HG02970 (cell line): ENCODE measurements around the gene PCBP2.

Source experiments
- ATAC-seq: cut with Tn5 transposase; IDR thresholded peaks from one replicate; pipeline ENCODE4 v1.9.1; 2021; ENCODE audit warnings: mild to moderate bottlenecking, moderate library complexity, moderate number of reproducible peaks; ENCODE audit not compliant: unreplicated experiment, low FRiP score

PCBP2 gene

DNA sequence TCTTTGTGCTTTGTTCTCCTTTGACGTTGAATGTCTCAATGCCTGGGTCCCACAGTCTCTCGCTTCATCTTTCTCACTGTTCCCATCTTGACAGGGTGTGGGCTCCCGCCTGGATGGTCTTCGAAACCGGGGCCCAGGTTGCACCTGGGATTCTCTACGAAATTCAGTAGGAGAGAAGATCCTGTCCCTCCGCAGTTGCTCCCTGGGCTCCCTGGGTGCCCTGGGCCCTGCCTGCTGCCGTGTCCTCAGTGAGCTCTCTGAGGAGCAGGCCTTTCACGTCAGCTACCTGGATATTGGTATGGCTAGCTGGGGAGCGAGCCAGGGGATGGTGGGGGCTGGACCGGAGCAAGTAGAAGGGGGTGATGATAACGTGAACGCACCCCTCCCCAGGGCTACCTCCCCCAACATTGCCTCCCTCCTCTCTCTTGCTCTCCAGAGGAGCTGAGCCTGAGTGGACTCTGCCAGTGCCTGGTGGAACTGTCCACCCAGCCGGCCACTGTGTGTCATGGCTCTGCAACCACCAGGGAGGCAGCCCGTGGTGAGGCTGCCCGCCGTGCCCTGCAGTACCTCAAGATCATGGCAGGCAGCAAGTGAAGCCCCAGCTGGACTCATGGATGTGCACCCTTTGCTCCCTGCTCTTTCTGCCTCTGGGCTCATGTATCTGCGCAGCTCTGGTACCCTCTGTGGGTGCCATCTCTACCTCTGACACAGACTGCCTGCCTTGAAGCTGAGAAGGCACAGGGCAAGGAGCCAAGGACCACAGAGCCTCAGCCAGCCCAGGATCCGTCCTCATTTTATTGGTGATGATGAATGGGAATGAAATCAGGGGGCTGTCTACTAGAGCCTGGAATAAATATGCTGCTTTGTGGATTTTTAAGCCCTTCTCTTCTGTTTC is 53.9 kb downstream of the PCBP2 start:
- ATAC-seq: no peak

DNA sequence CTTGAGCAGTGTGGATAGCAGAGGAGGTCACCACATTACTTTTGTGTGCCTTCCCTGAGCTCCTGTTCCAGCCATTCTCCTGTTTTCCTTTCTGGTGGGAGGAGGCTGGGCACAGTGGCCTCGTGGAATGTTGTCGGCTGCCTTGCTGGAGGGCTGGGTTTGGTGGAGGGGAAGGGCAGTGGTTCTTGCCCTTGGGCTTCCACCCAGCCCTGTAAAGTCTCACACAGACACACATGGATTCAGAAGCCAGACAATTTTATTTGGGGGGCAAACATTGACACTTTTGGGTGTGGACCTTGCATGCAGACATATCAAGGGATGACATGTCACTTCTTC is 54.5 kb downstream of the PCBP2 start:
- no peak for ATAC-seq

GRCh38 chr12:53506881-53507602 is 55.1 kb downstream of the PCBP2 start, which contains the start of gene NPFF:
TSS of gene NPFF (minus strand) at chr12:53507484. CDS start at chr12:53507474, 10 bp downstream.
- ATAC-seq: no peak

- no peak for ATAC-seq
Observed at GRCh38 chr12:53507603-53507885, 55.6 kb downstream of the PCBP2 start.

GRCh38 chr12:53508534-53509170 is 56.8 kb downstream of the PCBP2 start:
- ATAC-seq: no peak

GRCh38 chr12:53510181-53510812 is 58.4 kb downstream of the PCBP2 start:
- no peak for ATAC-seq

GRCh38 chr12:53513712-53514410 is 62.0 kb downstream of the PCBP2 start:
- ATAC-seq: no peak

DNA sequence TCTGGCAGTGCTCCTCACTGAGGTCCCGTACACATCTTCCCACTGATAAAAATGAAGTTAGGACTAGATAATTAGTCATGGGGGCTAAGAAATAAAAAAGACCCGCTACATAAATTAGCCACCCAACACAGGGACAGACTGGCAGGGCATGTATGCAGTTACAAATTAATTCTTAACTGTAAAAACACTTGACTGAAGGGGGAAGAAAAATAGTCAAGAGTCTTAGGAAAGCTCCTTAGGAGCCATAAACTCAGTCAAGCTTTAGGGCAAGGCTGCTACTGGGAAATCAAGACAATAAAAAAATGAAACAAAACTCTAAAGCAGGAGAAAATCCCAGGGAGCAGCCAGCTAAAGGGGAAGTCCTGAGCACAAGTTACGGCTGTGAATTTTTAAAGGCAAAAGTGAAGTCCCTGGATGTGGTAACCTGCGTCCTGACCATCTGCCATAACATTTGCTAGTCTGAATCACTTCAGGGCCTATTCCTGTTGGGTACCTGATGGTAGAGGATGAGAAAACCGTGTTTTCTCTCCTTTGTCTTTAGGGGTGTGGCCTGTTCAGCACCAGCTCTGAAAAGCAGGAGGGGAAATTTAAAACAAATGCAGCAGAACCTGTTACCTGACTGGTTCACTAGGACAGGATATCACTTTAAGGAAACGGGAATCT is 62.9 kb downstream of the PCBP2 start:
- ATAC-seq: no peak

DNA sequence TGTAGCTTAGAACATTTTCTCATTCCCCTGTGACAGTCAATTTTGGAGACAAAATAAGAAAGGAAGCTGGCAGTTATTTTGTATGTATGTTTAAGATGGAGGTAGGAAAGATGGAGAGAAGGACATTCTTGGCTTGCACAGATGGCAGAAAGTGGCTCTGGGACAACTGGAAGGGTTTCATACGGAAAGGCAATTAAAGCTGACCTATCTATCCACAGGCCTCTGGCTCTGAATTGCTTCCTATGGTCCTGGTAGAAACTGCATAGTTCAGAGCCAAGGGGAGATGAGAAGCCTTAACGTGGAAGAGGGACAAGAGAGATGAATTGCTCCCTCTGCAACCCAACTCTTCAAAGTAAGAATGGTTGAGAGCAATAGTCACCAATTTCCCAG is 63.4 kb downstream of the PCBP2 start:
- ATAC-seq: no peak

- no peak for ATAC-seq
Observed at GRCh38 chr12:53516758-53517455, 65.0 kb downstream of the PCBP2 start.

DNA sequence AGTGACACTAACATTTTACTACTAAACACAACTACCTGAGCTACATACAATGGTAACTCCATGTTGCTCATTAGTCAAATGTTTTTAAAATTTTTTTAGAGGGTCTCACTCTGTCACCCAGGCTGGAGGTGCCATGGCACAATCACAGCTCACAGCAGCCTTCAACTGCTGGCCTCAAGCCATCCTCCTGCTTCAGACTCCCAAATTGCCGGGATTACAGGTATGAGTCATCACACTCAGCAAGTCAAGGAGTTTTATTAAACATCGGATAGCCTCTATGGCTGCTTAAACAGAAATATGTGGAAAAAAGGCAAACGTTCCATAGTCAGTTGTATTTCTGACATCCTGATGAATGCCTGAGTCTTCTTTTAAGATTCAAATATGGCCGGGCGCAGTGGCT is 66.5 kb downstream of the PCBP2 start:
- no peak for ATAC-seq

DNA sequence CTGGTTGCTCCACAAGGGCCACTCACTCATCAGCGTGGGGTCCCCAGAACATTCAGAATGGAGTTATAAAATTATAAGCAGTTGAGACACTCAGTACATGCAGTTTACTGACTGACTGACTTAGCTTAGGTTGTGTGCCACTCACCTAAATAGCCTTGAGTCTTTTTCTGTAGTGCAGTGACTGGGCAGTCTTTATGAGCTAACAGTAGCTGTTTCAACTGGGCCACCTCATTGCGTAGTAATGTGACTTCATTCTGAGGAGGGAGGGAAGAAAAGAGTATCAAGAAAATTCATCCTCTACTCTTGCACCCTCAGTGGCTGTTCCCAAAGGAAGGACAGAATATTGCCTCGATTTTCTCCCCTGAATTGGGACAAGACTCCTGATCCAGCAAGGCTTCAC is 71.2 kb downstream of the PCBP2 start:
- ATAC-seq: no peak

DNA sequence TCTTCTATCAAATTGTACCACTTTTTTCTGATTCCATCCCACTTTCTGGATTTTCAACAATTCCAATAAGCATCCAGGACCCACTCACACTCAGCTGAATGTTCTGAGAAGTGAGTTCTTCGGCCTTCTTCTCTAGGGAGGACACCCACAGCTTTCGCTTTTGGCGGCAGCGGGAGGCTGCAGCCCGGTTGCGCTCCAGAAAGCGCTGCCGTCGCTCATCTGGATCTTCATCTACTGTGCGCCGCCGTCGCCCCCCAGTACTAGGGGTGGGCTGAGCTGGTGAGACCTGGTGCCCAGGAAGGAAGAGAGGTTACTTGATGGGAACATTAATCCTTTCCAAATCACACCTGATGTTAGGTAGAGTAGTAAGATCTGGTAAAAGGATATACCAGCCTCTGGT is 72.6 kb downstream of the PCBP2 start:
- no peak for ATAC-seq

- ATAC-seq: no peak
Observed at GRCh38 chr12:53530061-53530460, 78.2 kb downstream of the PCBP2 start.
